Tibial artery (tissue), 4 donors: Measurements from ENCODE around the gene SEC24C.
"Not testable (repeated sequence)": the region's sequence is repeated elsewhere in the genome, so short reads cannot be mapped to it uniquely, and the experiment has no call there.

Experiments
- DNase-seq, 2 donors: peaks; one replicate each; pipeline ENCODE4 v3.0.0-alpha.2; 2019
- H3K27ac ChIP-seq, 2 donors: fragments of 200-600 bp; sonication (generic) in 1 of 2; 1 replicate in 1 of 2; 2 replicates in 1 of 2; pipeline ENCODE4 v1.5.1; 2018 to 2019; ENCODE audit warnings: mild to moderate bottlenecking in 1 of 2
- H3K27me3 ChIP-seq, 2 donors: fragments of 200-600 bp; sonication (generic) in 1 of 2; one replicate each; pipeline versions ENCODE4 v1.5.1 to v1.6.0; 2016 to 2019
- H3K36me3 ChIP-seq, 3 donors: fragments of 200-600 bp; sonication (generic) in 2 of 3; one replicate each; pipeline ENCODE4 v1.5.1; 2016 to 2019; ENCODE audit warnings: mild to moderate bottlenecking in 2 of 3
- H3K4me1 ChIP-seq, 4 donors: fragments of 200-600 bp; sonication (generic) in 2 of 4; 1 replicate in 3 of 4; 2 replicates in 1 of 4; pipeline ENCODE4 v1.5.1; 2016 to 2019
- H3K4me3 ChIP-seq, 2 donors: fragments of 200-600 bp; sonication (generic) in 1 of 2; 1 replicate in 1 of 2; 2 replicates in 1 of 2; pipeline ENCODE4 v1.5.1; 2018 to 2019; ENCODE audit warnings: mild to moderate bottlenecking in 2 of 2
- H3K9me3 ChIP-seq, 3 donors: fragments of 200-600 bp; sonication (generic) in 1 of 3; one replicate each; pipeline ENCODE4 v1.5.1; 2016 to 2019
- CTCF ChIP-seq, 2 experiments: fragments of 200-600 bp in 1 of 2; fragments of 450-650 bp in 1 of 2; IDR thresholded peaks; one replicate each; pipeline ENCODE4 v1.5.1; 2017 to 2019; ENCODE audit warnings: antibody characterized with exemption in 2 of 2, mild to moderate bottlenecking in 1 of 2, moderate library complexity in 1 of 2
- intact Hi-C: fragments of 100-400 bp; cut with DNase I; formaldehyde crosslinking; loops from one replicate; pipeline ENCODE4 v1.15.0; 2023; ENCODE audit warnings: low total_unique reads

SEC24C gene

GRCh38 chr10:73714483-73714882 lies 29.7 kb upstream of the SEC24C start:
- DNase-seq, H3K27ac ChIP-seq, H3K4me3 ChIP-seq, H3K27me3 ChIP-seq, intact Hi-C loops, H3K9me3 ChIP-seq, H3K4me1 ChIP-seq: not testable (repeated sequence)
- peaks cover 29 to 63% (median 61%) of the 10 kb centered on the region in 3 donors for H3K36me3 ChIP-seq

- DNase-seq, intact Hi-C loops, H3K27me3 ChIP-seq, H3K4me1 ChIP-seq, H3K4me3 ChIP-seq, H3K9me3 ChIP-seq, H3K27ac ChIP-seq: not testable (repeated sequence)
- H3K36me3 ChIP-seq: peaks cover 29 to 68% (median 62%) of the 10 kb centered on the region in 3 donors
Measured at GRCh38 chr10:73715179-73716156, 28.7 kb upstream of the SEC24C start.

- no peaks in the 10 kb centered on the region for H3K27me3 ChIP-seq
Measured at GRCh38 chr10:73716251-73716650, 27.9 kb upstream of the SEC24C start.

GRCh38 chr10:73717556-73717955 lies 26.6 kb upstream of the SEC24C start:
- Histone ChIP-seq H3K27ac (no peak overlapping the region), H3K4me3 (no peak overlapping the region), H3K27me3 (no peaks in the 10 kb centered on the region), H3K9me3 (no peaks in the 10 kb centered on the region), H3K36me3 (peaks cover 36 to 79% (median 73%) of the 10 kb centered on the region in 3 donors), H3K4me1 (no peaks in the 10 kb centered on the region)
- intact Hi-C loops: no loop called here
- no peak for DNase-seq
- no peak for TF ChIP-seq CTCF (IDR thresholded peaks at IDR 0.05)

More at GRCh38 chr10:73716251-73716650, 27.9 kb upstream of the SEC24C start:
- no peak overlapping the region for H3K27ac ChIP-seq
- H3K36me3 ChIP-seq: peaks cover 26 to 76% (median 70%) of the 10 kb centered on the region in 3 donors
- no peak for DNase-seq
- no peak for TF ChIP-seq CTCF (IDR thresholded peaks at IDR 0.05)
- intact Hi-C loops: no loop called here
- H3K4me3 ChIP-seq: no peak overlapping the region
- no peaks in the 10 kb centered on the region for H3K4me1 ChIP-seq
- no peaks in the 10 kb centered on the region for H3K9me3 ChIP-seq

GRCh38 chr10:73720561-73720960 lies 23.6 kb upstream of the SEC24C start:
- H3K9me3 ChIP-seq, intact Hi-C loops, DNase-seq, H3K27ac ChIP-seq, H3K4me3 ChIP-seq, H3K4me1 ChIP-seq, H3K27me3 ChIP-seq: not testable (repeated sequence)
- H3K36me3 ChIP-seq: peaks cover 43 to 92% (median 79%) of the 10 kb centered on the region in 3 donors

- Histone ChIP-seq H3K27me3 (no peaks in the 10 kb centered on the region), H3K27ac (no peak overlapping the region), H3K36me3 (peaks cover 29 to 81% (median 63%) of the 10 kb centered on the region in 3 donors), H3K4me1 (peaks cover 0 to 3% (median 0%) of the 10 kb centered on the region in 4 donors), H3K4me3 (no peak overlapping the region), H3K9me3 (no peaks in the 10 kb centered on the region)
- no peak for DNase-seq
- TF ChIP-seq CTCF (IDR thresholded peaks at IDR 0.05): no peak
- intact Hi-C loops: no loop called here
Measured at GRCh38 chr10:73723516-73723915, 20.7 kb upstream of the SEC24C start.

- H3K27me3 ChIP-seq, intact Hi-C loops, H3K9me3 ChIP-seq, DNase-seq: not testable (repeated sequence)
- Histone ChIP-seq H3K36me3 (peaks cover 18 to 56% (median 28%) of the 10 kb centered on the region in 3 donors), H3K4me1 (peaks cover 0 to 53% (median 29%) of the 10 kb centered on the region in 4 donors), H3K4me3 (peak overlapping the region; percentile 83 to 88), H3K27ac (peak overlapping the region; percentile 88 to 89)
Measured at GRCh38 chr10:73729781-73730152, 14.4 kb upstream of the SEC24C start.
